HG03460 (cell line): Measurements from ENCODE around the gene PODXL2.

Experiments
- ATAC-seq: cut with Tn5 transposase; IDR thresholded peaks from one replicate; pipeline ENCODE4 v1.9.1; 2021; ENCODE audit not compliant: unreplicated experiment

PODXL2 gene

GRCh38 chr3:127720985-127721935, 92.3 kb downstream of the PODXL2 start:
- no peak for ATAC-seq

GRCh38 chr3:127722091-127722784, 93.3 kb downstream of the PODXL2 start:
- ATAC-seq: no peak
